ENCODE results near the gene GJD4. TPM values are rescaled to one million over a fixed set of nuclear protein-coding genes. Genes with fewer than 3 reads are reported as not detected.

GJD4 gene
- total and polyA plus RNA-seq, 2 donors (not counting 1 experiment from before 2014, with no cell fraction given), result not detected

GRCh38 chr10:35576730-35577129 lies 28.4 kb upstream of the GJD4 start:
- peaks cover 0 to 11% (median 0%) of the 10 kb centered on the region in 3 donors for H3K9me3 ChIP-seq (ENCODE audit: control extremely low read depth in 1 of 3, control insufficient read depth in 2 of 3, insufficient read depth in 1 of 3, low read length in 2 of 3)
- no peak overlapping the region for H3K4me3 ChIP-seq (ENCODE audit: control extremely low read depth in 1 of 5, extremely low read depth in 1 of 5, insufficient read depth in 1 of 5, low read depth in 2 of 5, low read length in 4 of 5)
- no peak overlapping the region for H3K4me2 ChIP-seq (replicated peaks; ENCODE audit: low read depth, low read length, poor library complexity, severe bottlenecking)
- no peaks in the 10 kb centered on the region for H3K79me2 ChIP-seq (ENCODE audit: control insufficient read depth, insufficient read depth, low read length)
- TF ChIP-seq CTCF (IDR thresholded peaks at IDR 0.05), result no peak
- no peak for TF ChIP-seq EZH2 (IDR thresholded peaks at IDR 0.05; ENCODE audit: borderline replicate concordance, insufficient read depth, low read depth, low read length, poor library complexity, severe bottlenecking)
- ChIA-PET POLR2A (no interaction called here), CTCF (interaction anchor here (1.8 kb wide), 1 partner anchor 13 kb away, joined by 5 read pairs; no protein-coding TSS in a partner anchor)
- H3K27ac ChIP-seq (ENCODE audit: low read length in 2 of 2), result no peak overlapping the region
- Mint-ChIP-seq H3K27ac (no peak overlapping the region), H3K27me3 (no peaks in the 10 kb centered on the region), H3K9me3 (ENCODE audit: insufficient read depth) (no peaks in the 10 kb centered on the region), H3K4me1 (no peaks in the 10 kb centered on the region), H3K4me3 (no peak overlapping the region)
- H2AFZ ChIP-seq (ENCODE audit: insufficient read depth, low read depth, low read length, poor library complexity, severe bottlenecking), result no peak overlapping the region
- no peaks in the 10 kb centered on the region for H3K36me3 ChIP-seq (replicated peaks in 1 of 2; ENCODE audit: control extremely low read depth in 1 of 2, control insufficient read depth in 1 of 2, extremely low read depth in 1 of 2, insufficient read depth in 2 of 2, low read length in 1 of 2)
- DNase-seq (no peak), ATAC-seq (ENCODE audit: low read depth) (no peak)
- H3K9ac ChIP-seq (ENCODE audit: low read length), result no peak overlapping the region
- intact Hi-C loops (cut with micrococcal nuclease), result no loop called here
- WGBS (ENCODE audit: insufficient coverage), result 100% methylated on average over 1 of the region's 3 CpGs
- H3K4me1 ChIP-seq (ENCODE audit: control insufficient read depth in 2 of 2, insufficient read depth in 2 of 2, low read length in 2 of 2), result no peaks in the 10 kb centered on the region
- H3K27me3 ChIP-seq (replicated peaks in 1 of 4; ENCODE audit: control extremely low read depth in 1 of 4, control insufficient read depth in 3 of 4, insufficient read depth in 4 of 4, low read length in 3 of 4), result peaks cover 0 to 3% (median 0%) of the 10 kb centered on the region in 4 experiments
- H4K20me1 ChIP-seq (ENCODE audit: control insufficient read depth, insufficient read depth, low read length, poor library complexity, severe bottlenecking), result no peaks in the 10 kb centered on the region

- no peak overlapping the region for H3K4me2 ChIP-seq (replicated peaks; ENCODE audit: low read depth, low read length, poor library complexity, severe bottlenecking)
- no peaks in the 10 kb centered on the region for H3K36me3 ChIP-seq (replicated peaks in 1 of 2; ENCODE audit: control extremely low read depth in 1 of 2, control insufficient read depth in 1 of 2, extremely low read depth in 1 of 2, insufficient read depth in 2 of 2, low read length in 1 of 2)
- ChIA-PET CTCF (no interaction called here), POLR2A (no interaction called here)
- H3K4me1 ChIP-seq (ENCODE audit: control insufficient read depth in 2 of 2, insufficient read depth in 2 of 2, low read length in 2 of 2), result no peaks in the 10 kb centered on the region
- Mint-ChIP-seq H3K27ac (no peak overlapping the region), H3K27me3 (no peaks in the 10 kb centered on the region), H3K9me3 (ENCODE audit: insufficient read depth) (no peaks in the 10 kb centered on the region), H3K4me1 (no peaks in the 10 kb centered on the region), H3K4me3 (no peak overlapping the region)
- WGBS (ENCODE audit: insufficient coverage), result 90% methylated on average over 4 of the region's 7 CpGs
- no peak overlapping the region for H2AFZ ChIP-seq (ENCODE audit: insufficient read depth, low read depth, low read length, poor library complexity, severe bottlenecking)
- no peaks in the 10 kb centered on the region for H4K20me1 ChIP-seq (ENCODE audit: control insufficient read depth, insufficient read depth, low read length, poor library complexity, severe bottlenecking)
- TF ChIP-seq EZH2 (IDR thresholded peaks at IDR 0.05; ENCODE audit: borderline replicate concordance, insufficient read depth, low read depth, low read length, poor library complexity, severe bottlenecking) (no peak), CTCF (IDR thresholded peaks at IDR 0.05) (no peak)
- DNase-seq (no peak), ATAC-seq (ENCODE audit: low read depth) (no peak)
- H3K4me3 ChIP-seq (ENCODE audit: control extremely low read depth in 1 of 5, extremely low read depth in 1 of 5, insufficient read depth in 1 of 5, low read depth in 2 of 5, low read length in 4 of 5), result no peak overlapping the region
- no peak overlapping the region for H3K9ac ChIP-seq (ENCODE audit: low read length)
- no peak overlapping the region for H3K27ac ChIP-seq (ENCODE audit: low read length in 2 of 2)
- intact Hi-C loops (cut with micrococcal nuclease), result no loop called here
- no peaks in the 10 kb centered on the region for H3K79me2 ChIP-seq (ENCODE audit: control insufficient read depth, insufficient read depth, low read length)
- peaks cover 0 to 11% (median 0%) of the 10 kb centered on the region in 3 donors for H3K9me3 ChIP-seq (ENCODE audit: control extremely low read depth in 1 of 3, control insufficient read depth in 2 of 3, insufficient read depth in 1 of 3, low read length in 2 of 3)
- H3K27me3 ChIP-seq (replicated peaks in 1 of 4; ENCODE audit: control extremely low read depth in 1 of 4, control insufficient read depth in 3 of 4, insufficient read depth in 4 of 4, low read length in 3 of 4), result peaks cover 0 to 3% (median 0%) of the 10 kb centered on the region in 4 experiments
These were observed 27.1 kb upstream of the GJD4 start for GRCh38 chr10:35577926-35578617.
